GM20000 (cell line): ENCODE results near the gene CAPS2.
A peak's percentile ranks its signal among the peaks of the same experiment; 100 is the strongest.

Experiments
- DNase-seq: peaks from one replicate; pipeline ENCODE4 v3.0.0; 2012; ENCODE audit warnings: low spot score
- CTCF ChIP-seq: IDR thresholded peaks from 2 replicates; pipeline ENCODE4 v1.5.1; 2012; ENCODE audit warnings: mild to moderate bottlenecking, control low read depth; ENCODE audit errors: extremely low read depth, missing control alignments

Gene CAPS2

DNA sequence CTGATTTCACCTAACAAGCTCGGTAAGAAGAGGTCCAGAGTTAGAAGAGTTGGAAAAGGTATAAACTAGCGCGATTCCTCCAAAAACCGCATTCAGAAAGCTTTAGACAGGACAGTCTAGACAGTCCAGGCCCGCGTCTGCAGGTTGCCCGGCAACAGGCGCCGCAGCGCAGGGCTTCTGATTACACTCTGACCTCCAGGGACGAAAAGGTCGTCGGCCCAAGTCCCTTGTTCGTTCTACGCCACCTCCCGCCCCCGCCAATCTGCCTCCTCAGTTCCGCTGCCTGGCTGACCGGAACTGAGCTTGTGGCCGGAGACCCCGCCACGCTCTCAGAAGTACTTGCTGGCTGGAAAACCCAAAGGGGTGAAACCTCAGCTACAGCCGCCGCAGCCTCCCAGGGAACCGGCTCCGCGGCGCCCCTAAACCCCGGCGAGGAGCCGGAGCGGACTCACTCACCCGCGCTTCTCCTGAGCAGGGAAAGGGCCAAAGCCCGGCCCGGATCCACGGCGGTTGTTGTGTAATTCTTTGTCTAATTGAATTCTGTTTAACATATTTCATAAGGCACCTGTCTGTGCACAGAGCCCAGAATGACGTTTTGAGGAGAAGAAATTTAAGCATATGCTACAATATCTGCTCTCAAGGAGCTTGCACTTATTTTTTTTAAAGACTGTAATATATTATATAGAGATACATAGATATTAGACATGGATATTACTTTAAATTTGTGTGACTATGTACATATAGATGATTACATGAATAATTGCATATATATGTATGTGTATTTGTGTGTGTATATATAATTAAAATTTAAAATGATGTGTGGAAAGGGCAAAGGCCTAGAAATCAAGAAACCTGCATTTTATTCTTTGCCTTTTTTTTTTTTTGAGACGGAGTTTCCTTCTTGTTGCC is at the start of gene CAPS2:
CAPS2 (minus strand) TSS at position 407 of the 909 bp plus-strand sequence. CDS start 3,826 bp downstream, outside the sequence.
- peak; percentile 79 for DNase-seq

GRCh38 chr12:75378354-75378753 is 48.2 kb upstream of the CAPS2 start:
- DNase-seq, result no peak
- no peak for TF ChIP-seq CTCF

More for the DNA sequence above, at the start of gene CAPS2:
- TF ChIP-seq CTCF, result no peak

DNA sequence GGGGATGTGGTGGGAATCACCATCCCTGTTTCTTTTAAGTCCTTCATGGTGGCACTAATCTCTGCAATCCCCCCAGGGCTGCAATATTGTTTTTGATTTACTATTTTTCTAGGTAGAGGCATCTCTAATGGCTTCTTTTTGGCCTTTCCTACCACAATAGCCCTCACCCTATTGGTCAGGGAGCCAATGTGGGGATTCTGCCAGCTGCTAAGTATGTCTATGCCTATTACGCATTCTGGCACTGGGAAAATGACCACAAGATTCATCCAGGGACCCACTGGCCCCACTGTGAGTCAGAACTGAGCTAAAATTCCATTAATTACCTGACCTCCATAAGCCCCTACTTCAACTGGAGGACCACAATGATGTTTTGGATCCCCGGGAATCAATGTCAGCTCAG is 44.8 kb upstream of the CAPS2 start:
- DNase-seq, result no peak

GRCh38 chr12:75366629-75367028 is 36.5 kb upstream of the CAPS2 start:
- TF ChIP-seq CTCF, result no peak
- DNase-seq, result no peak

More for the DNA sequence above, 44.8 kb upstream of the CAPS2 start:
- no peak for TF ChIP-seq CTCF

- TF ChIP-seq CTCF, result no peak
- DNase-seq, result no peak
Measured at GRCh38 chr12:75364919-75365318, 34.8 kb upstream of the CAPS2 start.

- no peak for DNase-seq
- no peak for TF ChIP-seq CTCF
Measured at GRCh38 chr12:75361408-75361807, 31.3 kb upstream of the CAPS2 start.

GRCh38 chr12:75360920-75361319 is 30.8 kb upstream of the CAPS2 start:
- no peak for TF ChIP-seq CTCF
- DNase-seq, result no peak
